ENCODE data around the gene ADGRA1.

Gene ADGRA1

DNA sequence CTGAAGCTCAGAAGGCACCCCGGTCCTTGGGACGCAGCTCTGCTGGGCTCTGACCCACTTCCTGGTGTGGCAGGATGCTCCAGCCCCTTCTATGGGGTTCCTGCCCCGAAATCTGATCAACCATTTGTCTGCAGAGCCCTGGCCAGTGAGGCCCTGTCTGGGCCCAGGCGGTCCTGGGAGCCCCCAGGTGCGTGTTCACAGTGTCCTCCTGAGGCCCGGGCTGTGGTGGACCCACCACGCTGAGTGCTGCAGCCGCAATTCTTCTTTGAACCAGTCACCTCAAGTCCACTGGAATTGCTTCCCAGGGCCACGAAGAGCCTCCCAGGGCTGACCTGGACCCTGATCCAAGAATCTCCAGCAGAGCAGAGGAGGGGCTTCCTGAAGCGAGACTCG lies 91.4 kb downstream of the ADGRA1 start (continued):
- TF ChIP-seq, protein P1, sequence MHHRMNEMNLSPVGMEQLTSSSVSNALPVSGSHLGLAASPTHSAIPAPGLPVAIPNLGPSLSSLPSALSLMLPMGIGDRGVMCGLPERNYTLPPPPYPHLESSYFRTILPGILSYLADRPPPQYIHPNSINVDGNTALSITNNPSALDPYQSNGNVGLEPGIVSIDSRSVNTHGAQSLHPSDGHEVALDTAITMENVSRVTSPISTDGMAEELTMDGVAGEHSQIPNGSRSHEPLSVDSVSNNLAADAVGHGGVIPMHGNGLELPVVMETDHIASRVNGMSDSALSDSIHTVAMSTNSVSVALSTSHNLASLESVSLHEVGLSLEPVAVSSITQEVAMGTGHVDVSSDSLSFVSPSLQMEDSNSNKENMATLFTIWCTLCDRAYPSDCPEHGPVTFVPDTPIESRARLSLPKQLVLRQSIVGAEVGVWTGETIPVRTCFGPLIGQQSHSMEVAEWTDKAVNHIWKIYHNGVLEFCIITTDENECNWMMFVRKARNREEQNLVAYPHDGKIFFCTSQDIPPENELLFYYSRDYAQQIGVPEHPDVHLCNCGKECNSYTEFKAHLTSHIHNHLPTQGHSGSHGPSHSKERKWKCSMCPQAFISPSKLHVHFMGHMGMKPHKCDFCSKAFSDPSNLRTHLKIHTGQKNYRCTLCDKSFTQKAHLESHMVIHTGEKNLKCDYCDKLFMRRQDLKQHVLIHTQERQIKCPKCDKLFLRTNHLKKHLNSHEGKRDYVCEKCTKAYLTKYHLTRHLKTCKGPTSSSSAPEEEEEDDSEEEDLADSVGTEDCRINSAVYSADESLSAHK (tag by site-specific recombination; IDR thresholded peaks at IDR 0.05) = no peak
- TF ChIP-seq ZNF626 (tag by site-specific recombination; IDR thresholded peaks at IDR 0.05) = no peak
- TF ChIP-seq ZNF558 (tag by site-specific recombination; IDR thresholded peaks at IDR 0.05) = no peak
- TF ChIP-seq HOXA7 (CRISPR knock-in tag; IDR thresholded peaks at IDR 0.05; ENCODE audit: borderline replicate concordance) = no peak
- TF ChIP-seq, protein P2, sequence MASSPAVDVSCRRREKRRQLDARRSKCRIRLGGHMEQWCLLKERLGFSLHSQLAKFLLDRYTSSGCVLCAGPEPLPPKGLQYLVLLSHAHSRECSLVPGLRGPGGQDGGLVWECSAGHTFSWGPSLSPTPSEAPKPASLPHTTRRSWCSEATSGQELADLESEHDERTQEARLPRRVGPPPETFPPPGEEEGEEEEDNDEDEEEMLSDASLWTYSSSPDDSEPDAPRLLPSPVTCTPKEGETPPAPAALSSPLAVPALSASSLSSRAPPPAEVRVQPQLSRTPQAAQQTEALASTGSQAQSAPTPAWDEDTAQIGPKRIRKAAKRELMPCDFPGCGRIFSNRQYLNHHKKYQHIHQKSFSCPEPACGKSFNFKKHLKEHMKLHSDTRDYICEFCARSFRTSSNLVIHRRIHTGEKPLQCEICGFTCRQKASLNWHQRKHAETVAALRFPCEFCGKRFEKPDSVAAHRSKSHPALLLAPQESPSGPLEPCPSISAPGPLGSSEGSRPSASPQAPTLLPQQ (tag by site-specific recombination; IDR thresholded peaks at IDR 0.05) = no peak
- no peak for TF ChIP-seq SETDB1 (IDR thresholded peaks at IDR 0.05; ENCODE audit: insufficient read length, low read length)
- TF ChIP-seq, protein P3, sequence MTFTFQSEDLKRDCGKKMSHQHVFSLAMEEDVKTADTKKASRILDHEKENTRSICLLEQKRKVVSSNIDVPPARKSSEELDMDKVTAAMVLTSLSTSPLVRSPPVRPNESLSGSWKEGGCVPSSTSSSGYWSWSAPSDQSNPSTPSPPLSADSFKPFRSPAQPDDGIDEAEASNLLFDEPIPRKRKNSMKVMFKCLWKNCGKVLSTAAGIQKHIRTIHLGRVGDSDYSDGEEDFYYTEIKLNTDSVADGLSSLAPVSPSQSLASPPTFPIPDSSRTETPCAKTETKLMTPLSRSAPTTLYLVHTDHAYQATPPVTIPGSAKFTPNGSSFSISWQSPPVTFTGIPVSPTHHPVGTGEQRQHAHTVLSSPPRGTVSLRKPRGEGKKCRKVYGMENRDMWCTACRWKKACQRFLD (tag by site-specific recombination; IDR thresholded peaks at IDR 0.05) = no peak
- no peak for TF ChIP-seq ZNF596 (tag by site-specific recombination; IDR thresholded peaks at IDR 0.05)
- TF ChIP-seq ZNF37A (tag by site-specific recombination; IDR thresholded peaks at IDR 0.05) = no peak
- no peak for TF ChIP-seq ZNF624 (tag by site-specific recombination; IDR thresholded peaks at IDR 0.05)

DNA sequence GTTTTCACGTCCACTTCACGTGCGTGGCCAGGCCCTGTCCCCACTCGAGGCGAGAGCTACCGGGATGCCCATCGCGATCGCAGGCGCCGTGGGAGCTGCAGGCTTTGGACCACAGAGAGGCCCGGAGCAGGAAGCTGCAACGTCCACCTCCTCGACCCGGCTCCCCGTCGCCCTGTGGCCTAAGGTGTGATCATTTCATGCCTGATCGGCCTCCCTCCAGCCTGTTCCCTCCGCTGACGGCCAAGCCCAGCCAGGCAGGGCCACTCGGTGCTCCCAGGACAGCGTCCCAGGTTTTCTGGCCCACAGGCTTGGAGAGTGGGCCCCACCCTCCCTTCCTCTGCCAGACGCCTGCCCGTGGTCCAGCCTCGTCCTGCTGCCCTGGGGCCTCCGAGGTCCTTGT lies 91.9 kb downstream of the ADGRA1 start:
- ChIA-PET POLR2A (no interaction called here), CTCF (no interaction called here)
- H3K4me1 ChIP-seq (ENCODE audit: control insufficient read depth, insufficient read depth, low read length) = no peaks in the 10 kb centered on the region
- no peak overlapping the region for H3K4me3 ChIP-seq (ENCODE audit: low read depth, low read length)
- H3K27ac ChIP-seq (ENCODE audit: extremely low read depth, low read depth, low read length) = no peak overlapping the region
- H3K9me3 ChIP-seq (ENCODE audit: control insufficient read depth, insufficient read depth, low read depth, low read length) = no peaks in the 10 kb centered on the region
- TF ChIP-seq ZNF221 (tag by site-specific recombination; IDR thresholded peaks at IDR 0.05; ENCODE audit: borderline replicate concordance) = no peak
- no peak for TF ChIP-seq ZNF776 (tag by site-specific recombination; IDR thresholded peaks at IDR 0.05; ENCODE audit: borderline replicate concordance)
- H3K36me3 ChIP-seq (ENCODE audit: control insufficient read depth in 2 of 2, insufficient read depth in 1 of 2, low read length in 2 of 2) = peaks cover 0 to 9% of the 10 kb centered on the region in 2 experiments; a peak in 1 of 3 replicates

DNA sequence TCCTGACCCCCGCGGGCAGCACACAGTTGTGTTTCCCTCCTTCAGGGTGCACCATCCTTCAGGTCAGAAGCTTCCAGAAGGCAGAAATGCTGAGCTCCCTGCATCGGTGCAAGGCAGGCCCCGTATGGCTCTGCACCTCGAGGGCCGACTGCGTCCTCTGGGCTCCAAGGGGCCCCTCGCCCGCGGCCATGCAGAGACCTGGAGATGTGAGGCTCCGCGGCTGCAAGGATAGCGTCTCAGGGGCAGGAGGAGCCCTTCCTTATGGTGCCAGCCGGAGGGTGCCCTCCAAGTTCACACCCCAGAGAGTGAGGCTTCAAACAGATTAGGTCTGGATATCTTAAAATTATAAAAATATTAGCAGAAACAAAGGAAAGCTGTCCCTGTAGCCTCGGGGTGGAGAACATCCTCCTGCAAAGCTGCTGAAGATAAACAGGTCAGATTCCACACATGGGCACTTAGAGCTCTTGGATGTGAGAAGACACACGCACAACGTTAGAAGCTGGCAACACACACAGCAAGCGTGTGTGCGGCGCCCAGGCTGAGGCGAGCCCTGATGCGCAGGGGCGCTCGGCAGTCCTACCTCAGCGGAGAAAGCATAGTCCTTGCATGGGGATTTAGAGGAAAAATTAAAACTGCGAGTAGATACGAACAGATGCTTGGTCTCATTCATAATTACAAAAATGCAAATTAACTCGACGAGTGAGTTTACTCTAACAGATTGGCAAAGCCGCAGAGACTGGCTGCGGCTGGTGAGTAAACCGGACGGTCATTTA lies 92.7 kb downstream of the ADGRA1 start:
- Histone ChIP-seq H3K4me1 (ENCODE audit: control insufficient read depth, insufficient read depth, low read length) (no peaks in the 10 kb centered on the region), H3K27ac (ENCODE audit: extremely low read depth, low read depth, low read length) (no peak overlapping the region), H3K36me3 (ENCODE audit: control insufficient read depth in 2 of 2, insufficient read depth in 1 of 2, low read length in 2 of 2) (peaks cover 0 to 9% of the 10 kb centered on the region in 2 experiments; a peak in 1 of 3 replicates), H3K4me3 (ENCODE audit: low read depth, low read length) (no peak overlapping the region), H3K9me3 (ENCODE audit: control insufficient read depth, insufficient read depth, low read depth, low read length) (no peaks in the 10 kb centered on the region)
- TF ChIP-seq, protein P4, sequence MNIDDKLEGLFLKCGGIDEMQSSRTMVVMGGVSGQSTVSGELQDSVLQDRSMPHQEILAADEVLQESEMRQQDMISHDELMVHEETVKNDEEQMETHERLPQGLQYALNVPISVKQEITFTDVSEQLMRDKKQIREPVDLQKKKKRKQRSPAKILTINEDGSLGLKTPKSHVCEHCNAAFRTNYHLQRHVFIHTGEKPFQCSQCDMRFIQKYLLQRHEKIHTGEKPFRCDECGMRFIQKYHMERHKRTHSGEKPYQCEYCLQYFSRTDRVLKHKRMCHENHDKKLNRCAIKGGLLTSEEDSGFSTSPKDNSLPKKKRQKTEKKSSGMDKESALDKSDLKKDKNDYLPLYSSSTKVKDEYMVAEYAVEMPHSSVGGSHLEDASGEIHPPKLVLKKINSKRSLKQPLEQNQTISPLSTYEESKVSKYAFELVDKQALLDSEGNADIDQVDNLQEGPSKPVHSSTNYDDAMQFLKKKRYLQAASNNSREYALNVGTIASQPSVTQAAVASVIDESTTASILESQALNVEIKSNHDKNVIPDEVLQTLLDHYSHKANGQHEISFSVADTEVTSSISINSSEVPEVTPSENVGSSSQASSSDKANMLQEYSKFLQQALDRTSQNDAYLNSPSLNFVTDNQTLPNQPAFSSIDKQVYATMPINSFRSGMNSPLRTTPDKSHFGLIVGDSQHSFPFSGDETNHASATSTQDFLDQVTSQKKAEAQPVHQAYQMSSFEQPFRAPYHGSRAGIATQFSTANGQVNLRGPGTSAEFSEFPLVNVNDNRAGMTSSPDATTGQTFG (tag by site-specific recombination; IDR thresholded peaks at IDR 0.05; ENCODE audit: borderline replicate concordance) = no peak
- no peak for TF ChIP-seq ZNF423 (tag by site-specific recombination; IDR thresholded peaks at IDR 0.05)
- TF ChIP-seq TRIM28 (IDR thresholded peaks at IDR 0.05; ENCODE audit: borderline replicate concordance, low read length) = no peak
- TF ChIP-seq ZNF132 (tag by site-specific recombination; IDR thresholded peaks at IDR 0.05; ENCODE audit: borderline replicate concordance) = no peak
- no peak for TF ChIP-seq ZFP69B (tag by site-specific recombination; IDR thresholded peaks at IDR 0.05)
- TF ChIP-seq BCL11B (tag by site-specific recombination; IDR thresholded peaks at IDR 0.05; ENCODE audit: low read depth) = no peak
- TF ChIP-seq ZNF114 (tag by site-specific recombination; IDR thresholded peaks at IDR 0.05) = no peak
- no peak for TF ChIP-seq ZBTB17 (tag by site-specific recombination; IDR thresholded peaks at IDR 0.05)
- TF ChIP-seq RBAK (tag by site-specific recombination; IDR thresholded peaks at IDR 0.05) = no peak
- TF ChIP-seq ZNF266 (tag by site-specific recombination; IDR thresholded peaks at IDR 0.05; ENCODE audit: low read depth) = no peak
- no peak for TF ChIP-seq ZNF394 (tag by site-specific recombination; IDR thresholded peaks at IDR 0.05; ENCODE audit: borderline replicate concordance)
- no peak for TF ChIP-seq ZFP37 (tag by site-specific recombination; IDR thresholded peaks at IDR 0.05)
- no peak for TF ChIP-seq ZNF776 (tag by site-specific recombination; IDR thresholded peaks at IDR 0.05; ENCODE audit: borderline replicate concordance)
- TF ChIP-seq SETDB1 (IDR thresholded peaks at IDR 0.05; ENCODE audit: insufficient read length, low read length) = no peak
- ChIA-PET POLR2A (no interaction called here), CTCF (no interaction called here)
